ENCODE data around the gene SLC2A4RG.
"Not testable (repeated sequence)": the region's sequence is repeated elsewhere in the genome, so short reads cannot be mapped to it uniquely, and the experiment has no call there.

SLC2A4RG gene

DNA sequence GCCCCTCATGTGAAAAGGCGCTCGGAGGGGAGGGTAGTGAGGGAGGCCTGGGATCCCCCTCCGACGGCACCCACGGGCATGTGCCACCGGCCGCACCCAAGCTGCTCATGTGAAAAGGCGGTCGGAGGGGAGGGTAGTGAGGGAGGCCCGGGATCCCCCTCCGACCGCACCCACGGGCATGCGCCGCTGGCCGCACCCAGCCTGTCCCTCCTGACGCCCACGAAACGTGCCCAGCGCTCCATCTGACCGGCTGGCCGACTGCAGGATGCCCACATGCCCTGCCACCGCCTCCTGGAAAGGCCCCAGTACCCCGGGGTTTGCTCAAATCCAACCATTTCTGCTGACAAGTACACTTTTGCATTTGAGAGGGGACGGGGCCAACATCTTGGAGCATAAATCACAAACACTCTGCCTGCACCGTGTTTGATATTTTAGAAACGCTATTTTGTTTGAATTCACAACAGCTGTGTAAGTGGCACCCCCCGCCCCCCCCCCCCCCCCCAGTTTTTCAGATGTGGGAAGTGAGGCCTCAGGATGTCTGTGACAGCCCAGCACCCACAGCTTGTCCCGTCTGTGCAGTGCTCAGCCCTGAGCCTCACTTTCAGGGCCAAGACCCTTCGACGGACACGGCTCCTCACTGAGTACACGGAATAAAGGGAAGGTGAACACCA lies 34.1 kb downstream of the SLC2A4RG start:
- no peak for DNase-seq (ENCODE audit: low read depth)
- TF ChIP-seq CTCF (IDR thresholded peaks at IDR 0.05; ENCODE audit: control insufficient read depth, insufficient read depth, low read depth, low read length, missing control alignments) = no peak
- H3K4me3 ChIP-seq (ENCODE audit: control insufficient read depth, low read depth, low read length) = no peak overlapping the region

DNA sequence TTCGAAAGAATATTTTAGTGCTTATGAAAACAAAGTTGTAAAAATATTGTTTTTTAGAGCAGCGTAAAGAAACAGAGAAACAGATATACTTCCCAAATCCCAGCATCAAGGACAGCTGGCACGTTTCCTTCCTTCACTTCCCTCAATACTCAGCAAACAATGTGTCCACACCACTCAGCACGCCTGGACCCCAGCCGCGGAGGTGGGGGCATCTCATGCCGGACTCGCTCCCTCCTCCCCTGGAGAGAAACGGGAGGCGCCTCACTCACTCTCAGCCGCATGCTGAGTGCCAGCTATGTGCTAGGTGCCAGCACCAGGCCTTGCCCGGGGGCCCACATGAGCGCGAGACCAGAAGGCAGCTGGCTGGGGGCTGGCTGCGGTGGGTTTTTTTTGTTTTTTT lies 34.7 kb downstream of the SLC2A4RG start:
- TF ChIP-seq CTCF (IDR thresholded peaks at IDR 0.05; ENCODE audit: control insufficient read depth, insufficient read depth, low read depth, low read length, missing control alignments) = no peak
- H3K4me3 ChIP-seq (ENCODE audit: control insufficient read depth, low read depth, low read length) = no peak overlapping the region
- DNase-seq (ENCODE audit: low read depth) = no peak

DNA sequence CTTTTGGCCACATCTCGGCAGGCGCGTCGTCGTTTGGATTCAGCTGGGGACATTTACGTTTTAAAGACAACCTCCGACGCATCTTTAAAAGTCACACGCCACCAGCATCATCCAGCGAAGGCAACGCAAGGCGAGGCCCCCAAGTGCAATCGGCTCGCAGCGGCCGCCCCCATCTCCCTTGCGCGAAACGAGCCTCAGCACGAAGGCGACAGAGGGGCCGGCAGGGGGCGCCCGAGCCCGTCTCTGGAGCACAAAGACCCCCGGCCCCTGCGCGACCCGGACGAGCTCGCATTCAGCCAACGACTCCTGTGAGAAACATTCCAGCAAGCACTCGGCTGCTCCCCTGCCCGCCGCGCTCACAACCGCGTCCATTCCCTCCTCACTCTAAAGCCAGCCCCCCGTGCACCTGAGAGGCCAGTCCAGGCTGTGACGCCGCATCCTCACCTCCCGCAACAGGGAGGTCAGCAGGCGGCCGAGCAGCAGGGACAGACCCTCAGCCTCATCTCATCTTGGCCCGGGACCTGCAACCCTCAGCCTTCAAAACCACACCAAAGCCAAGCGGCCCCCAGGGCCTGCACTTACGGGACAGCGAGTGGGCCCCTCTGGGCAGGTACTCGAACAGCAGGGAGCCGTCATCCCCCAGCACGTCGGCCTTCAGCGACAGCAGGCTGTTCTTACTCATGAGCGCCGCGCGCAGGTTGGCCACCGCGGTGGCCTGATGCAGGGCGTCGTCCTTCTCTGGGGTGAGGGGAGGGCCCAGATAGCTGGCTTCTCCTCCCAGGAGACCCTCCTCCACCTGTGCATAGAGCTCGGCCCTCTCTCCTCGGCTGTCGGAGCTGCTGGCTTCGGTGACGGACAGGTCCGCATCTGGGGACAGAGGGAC lies 35.8 kb downstream of the SLC2A4RG start:
- peak; percentile 82 for TF ChIP-seq CTCF (IDR thresholded peaks at IDR 0.05; ENCODE audit: control insufficient read depth, insufficient read depth, low read depth, low read length, missing control alignments)
- no peak for DNase-seq (ENCODE audit: low read depth)
- H3K4me3 ChIP-seq (ENCODE audit: control insufficient read depth, low read depth, low read length) = peak overlapping the region; percentile 5

- not testable (repeated sequence) for H3K4me3 ChIP-seq (ENCODE audit: control insufficient read depth, low read depth, low read length); DNase-seq (ENCODE audit: low read depth)
These were observed 37.3 kb downstream of the SLC2A4RG start for GRCh38 chr20:63776875-63777274.

DNA sequence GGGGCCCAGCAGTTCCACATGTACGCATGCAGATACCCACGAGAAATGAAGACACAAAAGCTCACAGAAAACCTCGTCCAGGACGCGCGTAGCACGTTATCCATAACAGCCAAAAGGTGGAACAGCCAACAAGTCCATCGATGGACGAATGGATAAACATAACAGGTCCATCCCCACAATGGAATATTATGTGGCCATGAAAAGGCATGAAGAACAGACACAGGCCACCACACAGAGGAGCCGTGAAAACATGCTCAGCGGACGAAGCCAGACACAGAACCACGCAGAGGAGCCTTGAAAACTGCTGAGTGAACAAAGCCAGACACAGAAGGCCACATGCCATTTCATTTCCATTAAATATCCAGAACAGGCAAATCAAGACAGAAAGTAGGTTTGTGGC lies 38.0 kb downstream of the SLC2A4RG start:
- no peak for TF ChIP-seq CTCF (IDR thresholded peaks at IDR 0.05; ENCODE audit: control insufficient read depth, insufficient read depth, low read depth, low read length, missing control alignments)
- no peak for DNase-seq (ENCODE audit: low read depth)
- H3K4me3 ChIP-seq (ENCODE audit: control insufficient read depth, low read depth, low read length) = no peak overlapping the region

DNA sequence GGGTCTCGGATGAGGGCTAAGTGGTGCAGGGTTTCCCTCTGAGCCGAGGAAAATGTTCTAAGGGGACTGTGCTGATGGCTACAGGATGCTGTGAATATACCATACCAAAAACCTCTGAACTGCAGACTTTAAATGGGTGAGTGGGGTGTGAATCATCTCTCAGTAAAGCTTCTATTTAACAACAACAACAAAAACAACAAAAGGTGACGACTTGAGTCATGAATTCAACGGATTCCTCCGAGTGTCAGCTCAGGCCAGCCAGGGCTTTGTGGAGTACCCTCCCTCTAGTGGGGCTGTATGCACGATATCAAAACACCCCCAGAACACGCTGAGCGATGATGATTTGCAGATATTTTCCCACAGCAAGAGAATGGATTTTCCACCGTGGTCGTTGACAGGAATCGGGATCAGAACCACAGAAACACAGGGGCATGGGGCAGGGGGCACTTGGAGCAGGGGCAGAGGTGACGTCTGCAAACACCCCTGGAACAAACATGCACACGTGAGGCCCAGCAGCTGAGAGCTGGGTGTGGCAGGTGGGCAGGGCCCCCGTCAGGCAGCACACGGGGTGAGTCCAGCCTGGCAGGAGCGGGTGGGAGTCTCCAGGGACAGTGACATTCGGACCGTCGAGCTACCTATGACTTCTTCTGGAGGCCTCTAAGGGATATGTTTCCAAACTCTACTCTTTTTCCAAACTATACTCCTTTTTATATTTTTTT lies 38.6 kb downstream of the SLC2A4RG start:
- H3K4me3 ChIP-seq (ENCODE audit: control insufficient read depth, low read depth, low read length) = no peak overlapping the region
- no peak for TF ChIP-seq CTCF (IDR thresholded peaks at IDR 0.05; ENCODE audit: control insufficient read depth, insufficient read depth, low read depth, low read length, missing control alignments)
- DNase-seq (ENCODE audit: low read depth) = no peak

GRCh38 chr20:63778857-63779256 lies 39.3 kb downstream of the SLC2A4RG start:
- TF ChIP-seq CTCF (IDR thresholded peaks at IDR 0.05; ENCODE audit: control insufficient read depth, insufficient read depth, low read depth, low read length, missing control alignments) = no peak
- no peak overlapping the region for H3K4me3 ChIP-seq (ENCODE audit: control insufficient read depth, low read depth, low read length)
- no peak for DNase-seq (ENCODE audit: low read depth)
